ENCODE data around the gene FHOD1. TPM values are rescaled to one million over a fixed set of nuclear protein-coding genes. Genes with fewer than 3 reads are reported as not detected.

Gene FHOD1
- total and polyA plus RNA-seq, 10 of the 15 experiments (the other 5 are each of a cell fraction or from before 2014, with no cell fraction given), result 8.9 to 65.7 (median 18.1) TPM

DNA sequence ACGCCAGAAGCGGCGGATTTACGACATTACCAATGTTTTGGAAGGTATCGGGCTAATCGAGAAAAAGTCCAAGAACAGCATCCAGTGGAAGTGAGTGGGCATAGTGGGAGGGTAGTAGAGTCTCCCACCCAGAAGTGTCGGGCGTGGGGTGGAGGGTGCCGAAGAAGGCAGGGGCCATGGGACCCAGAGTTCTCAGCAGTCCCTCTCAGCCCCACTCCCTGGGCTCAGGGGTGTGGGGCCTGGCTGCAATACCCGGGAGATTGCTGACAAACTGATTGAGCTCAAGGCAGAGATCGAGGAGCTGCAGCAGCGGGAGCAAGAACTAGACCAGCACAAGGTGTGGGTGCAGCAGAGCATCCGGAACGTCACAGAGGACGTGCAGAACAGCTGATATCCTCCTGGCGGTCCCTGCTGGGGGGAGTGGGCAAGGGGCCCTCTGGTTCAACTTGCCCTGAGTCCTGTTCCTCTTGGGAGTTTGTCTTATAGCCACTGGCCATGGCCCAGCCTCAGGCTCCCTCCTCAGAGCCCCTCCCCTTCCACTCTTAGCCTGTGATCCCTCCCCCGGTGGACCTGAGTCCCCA lies 54.4 kb downstream of the FHOD1 start:
- H3K4me1 ChIP-seq (ENCODE audit: control insufficient read depth, insufficient read depth, low read length), result peaks cover 8% of the 10 kb centered on the region
- FAIRE-seq, result peak; percentile 18
- H3K36me3 ChIP-seq (ENCODE audit: control insufficient read depth in 2 of 2, insufficient read depth in 2 of 2, low read length in 1 of 2), result peaks cover 14 to 26% of the 10 kb centered on the region in 2 experiments
- H3K4me2 ChIP-seq (ENCODE audit: control insufficient read depth, insufficient read depth), result peak overlapping the region; percentile 95
- POLR2A ChIA-PET, result interaction anchor here (0.6 to 4.7 kb wide), 7 partner anchors 9 to 34 kb away, joined by 3 to 22 read pairs (median 3); partner anchors contain the start of gene TMEM208
- H4K20me1 ChIP-seq (ENCODE audit: control insufficient read depth, insufficient read depth), result peaks cover 7% of the 10 kb centered on the region
- RAD21 ChIA-PET (ENCODE audit: unreplicated experiment), result interaction anchor here (0.8 to 1.7 kb wide), 6 partner anchors 9 to 54 kb away, joined by 3 to 7 read pairs (median 4); partner anchors contain the start of genes FHOD1, NOL3 and TMEM208
- TF ChIP-seq CREB1 (IDR thresholded peaks at IDR 0.05; ENCODE audit: low read depth) (peak; percentile 35; the same call in 1 of the 2 replicates), POLR2AphosphoS5 (IDR thresholded peaks at IDR 0.05; ENCODE audit: low read length) (0 out of 2 replicates have a peak, but pooled peaks have one; percentile 44)
- TF ChIP-seq, protein P1, sequence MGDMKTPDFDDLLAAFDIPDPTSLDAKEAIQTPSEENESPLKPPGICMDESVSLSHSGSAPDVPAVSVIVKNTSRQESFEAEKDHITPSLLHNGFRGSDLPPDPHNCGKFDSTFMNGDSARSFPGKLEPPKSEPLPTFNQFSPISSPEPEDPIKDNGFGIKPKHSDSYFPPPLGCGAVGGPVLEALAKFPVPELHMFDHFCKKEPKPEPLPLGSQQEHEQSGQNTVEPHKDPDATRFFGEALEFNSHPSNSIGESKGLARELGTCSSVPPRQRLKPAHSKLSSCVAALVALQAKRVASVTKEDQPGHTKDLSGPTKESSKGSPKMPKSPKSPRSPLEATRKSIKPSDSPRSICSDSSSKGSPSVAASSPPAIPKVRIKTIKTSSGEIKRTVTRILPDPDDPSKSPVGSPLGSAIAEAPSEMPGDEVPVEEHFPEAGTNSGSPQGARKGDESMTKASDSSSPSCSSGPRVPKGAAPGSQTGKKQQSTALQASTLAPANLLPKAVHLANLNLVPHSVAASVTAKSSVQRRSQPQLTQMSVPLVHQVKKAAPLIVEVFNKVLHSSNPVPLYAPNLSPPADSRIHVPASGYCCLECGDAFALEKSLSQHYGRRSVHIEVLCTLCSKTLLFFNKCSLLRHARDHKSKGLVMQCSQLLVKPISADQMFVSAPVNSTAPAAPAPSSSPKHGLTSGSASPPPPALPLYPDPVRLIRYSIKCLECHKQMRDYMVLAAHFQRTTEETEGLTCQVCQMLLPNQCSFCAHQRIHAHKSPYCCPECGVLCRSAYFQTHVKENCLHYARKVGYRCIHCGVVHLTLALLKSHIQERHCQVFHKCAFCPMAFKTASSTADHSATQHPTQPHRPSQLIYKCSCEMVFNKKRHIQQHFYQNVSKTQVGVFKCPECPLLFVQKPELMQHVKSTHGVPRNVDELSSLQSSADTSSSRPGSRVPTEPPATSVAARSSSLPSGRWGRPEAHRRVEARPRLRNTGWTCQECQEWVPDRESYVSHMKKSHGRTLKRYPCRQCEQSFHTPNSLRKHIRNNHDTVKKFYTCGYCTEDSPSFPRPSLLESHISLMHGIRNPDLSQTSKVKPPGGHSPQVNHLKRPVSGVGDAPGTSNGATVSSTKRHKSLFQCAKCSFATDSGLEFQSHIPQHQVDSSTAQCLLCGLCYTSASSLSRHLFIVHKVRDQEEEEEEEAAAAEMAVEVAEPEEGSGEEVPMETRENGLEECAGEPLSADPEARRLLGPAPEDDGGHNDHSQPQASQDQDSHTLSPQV (IDR thresholded peaks at IDR 0.05), result no peak
- WGBS (ENCODE audit: insufficient coverage, insufficient replicate concordance, low lambda C conversion rate, missing lambda C conversion rate), result 2% methylated on average over 17 of the region's 17 CpGs
- SMC1A ChIA-PET (ENCODE audit: uncharacterized antibody, unreplicated experiment), result interaction anchor here (0.8 to 2.1 kb wide), 4 partner anchors 52 to 175 kb away, joined by 3 to 9 read pairs (median 3); partner anchors contain the start of gene PHAF1
- in situ Hi-C loops (cut with MboI), result no loop called here
- peak overlapping the region; percentile 79 for H3K27ac ChIP-seq (ENCODE audit: control insufficient read depth, insufficient read depth)
- peaks cover 23% of the 10 kb centered on the region for H3K79me2 ChIP-seq (ENCODE audit: control insufficient read depth, insufficient read depth, low read length)
- CTCF ChIA-PET, result interaction anchor here (0.6 to 1.8 kb wide), 9 partner anchors 18 to 239 kb away, joined by 3 to 11 read pairs (median 4); partner anchors contain the start of genes FBXL8, TMEM208 and TRADD
- H3K9me3 ChIP-seq (replicated peaks; ENCODE audit: control insufficient read depth, insufficient read depth, low read length), result no peaks in the 10 kb centered on the region
- intact Hi-C loops (cut with micrococcal nuclease; ENCODE audit: unreplicated experiment), result loop anchor here (2.0 kb wide), 1 partner anchor 54 kb away; the partner anchor contains the start of gene FHOD1
- peak overlapping the region; percentile 97 for H3K9ac ChIP-seq (ENCODE audit: control insufficient read depth, insufficient read depth, low read length)
- no TSS peak for BruUV-seq (replicated peaks)
- no peaks in the 10 kb centered on the region for H3K27me3 ChIP-seq (replicated peaks in 1 of 2; ENCODE audit: control insufficient read depth in 2 of 2, insufficient read depth in 2 of 2, low read length in 1 of 2)
- no peak overlapping the region for H2AFZ ChIP-seq (ENCODE audit: control insufficient read depth, low read depth, low read length)
- H3K4me3 ChIP-seq, result peak overlapping the region; percentile 99
- DNase-seq (ENCODE audit: low read depth, low spot score), result no peak
- peak; percentile 37 for ATAC-seq

Data from GM12878 (cell line).